ENCODE measurements around the gene QRICH2. TPM values are rescaled to one million over a fixed set of nuclear protein-coding genes. Genes with fewer than 3 reads are reported as not detected.

Gene QRICH2
- total and polyA plus RNA-seq, 9 of the 15 experiments (the other 6 are each of a cell fraction or from before 2014, with no cell fraction given): 0.03 to 1.6 (median 0.81) TPM

- no peak for TF ChIP-seq ETV6 (IDR thresholded peaks at IDR 0.05; ENCODE audit: borderline replicate concordance in 1 of 2, low read depth in 2 of 2, low read length in 1 of 2)
- no peak for TF ChIP-seq ETV6 (CRISPR knock-in tag; IDR thresholded peaks at IDR 0.05; ENCODE audit: borderline replicate concordance)
- TF ChIP-seq BCOR (IDR thresholded peaks at IDR 0.05): no peak
- TF ChIP-seq FOXK1 (CRISPR knock-in tag; IDR thresholded peaks at IDR 0.05; ENCODE audit: borderline replicate concordance): no peak
- peak; percentile 74 for TF ChIP-seq BRD9 (IDR thresholded peaks at IDR 0.05; ENCODE audit: low read depth, partially characterized antibody)
- no peak for TF ChIP-seq PCBP1 (IDR thresholded peaks at IDR 0.05; ENCODE audit: low read depth, low read length, poor library complexity, severe bottlenecking)
- TF ChIP-seq EZH2 (IDR thresholded peaks at IDR 0.05; ENCODE audit: borderline replicate concordance, low read depth, low read length): no peak
- TF ChIP-seq ZNF239 (CRISPR knock-in tag; IDR thresholded peaks at IDR 0.05): no peak
- peak; percentile 32; the same call in 1 of the 2 replicates for TF ChIP-seq FOSL1 (tag; conservative IDR thresholded peaks at IDR 0.05)
- peak; percentile 91 for TF ChIP-seq NFE2 (IDR thresholded peaks at IDR 0.05; ENCODE audit: low read depth)
- no peak for TF ChIP-seq ILF3 (IDR thresholded peaks at IDR 0.05; ENCODE audit: borderline replicate concordance)
- no peak for TF ChIP-seq GTF2E2 (tag; IDR thresholded peaks at IDR 0.05)
- TF ChIP-seq RBM15 (IDR thresholded peaks at IDR 0.05; ENCODE audit: insufficient read depth, low read length): no peak
- TF ChIP-seq BRF1 (IDR thresholded peaks at IDR 0.05; ENCODE audit: borderline replicate concordance, extremely low read depth, insufficient read length): no peak
- TF ChIP-seq ZBTB33 (CRISPR knock-in tag; IDR thresholded peaks at IDR 0.05): peak; percentile 58
- TF ChIP-seq HDGF (IDR thresholded peaks at IDR 0.05): no peak
- TF ChIP-seq SREBF1 (IDR thresholded peaks at IDR 0.05; ENCODE audit: borderline replicate concordance, low read depth, low read length): no peak
- TF ChIP-seq HNRNPK (IDR thresholded peaks at IDR 0.05; ENCODE audit: low read depth, low read length, poor library complexity, severe bottlenecking): no peak
- TF ChIP-seq POLR2AphosphoS2 (IDR thresholded peaks at IDR 0.05; ENCODE audit: low read length): no peak
- no peak for TF ChIP-seq ZNF347 (CRISPR knock-in tag; IDR thresholded peaks at IDR 0.05; ENCODE audit: low read depth)
- TF ChIP-seq RCOR1 (IDR thresholded peaks at IDR 0.05; ENCODE audit: borderline replicate concordance in 1 of 2, low read depth in 2 of 2, low read length in 2 of 2): peak in 1 of 2 experiments; percentile 68; a peak in 1 of 4 replicates
- no peak for TF ChIP-seq SFPQ (IDR thresholded peaks at IDR 0.05; ENCODE audit: low read depth, low read length)
- TF ChIP-seq ZC3H4 (CRISPR knock-in tag; IDR thresholded peaks at IDR 0.05; ENCODE audit: borderline replicate concordance): no peak
- no peak for TF ChIP-seq NKRF (IDR thresholded peaks at IDR 0.05; ENCODE audit: borderline replicate concordance)
Measured at GRCh38 chr17:76345377-76345974, 37.4 kb upstream of the QRICH2 start (continued).

Data from K562 (cell line).